Measurements from ENCODE around the gene CTIF.

CTIF gene

GRCh38 chr18:48698707-48699106, 159.9 kb downstream of the CTIF start:
- CTCF ChIA-PET, result interaction anchor here (0.7 to 1.4 kb wide), 4 partner anchors 22 to 480 kb away, joined by 3 to 4 read pairs (median 3); no protein-coding TSS in a partner anchor
- no peak overlapping the region for H3K4me3 ChIP-seq (ENCODE audit: low read depth, low read length)
- POLR2A ChIA-PET, result no interaction called here
- TF ChIP-seq CTCF (IDR thresholded peaks at IDR 0.05; ENCODE audit: insufficient read depth, low read length, missing control alignments), result no peak
- no peak for DNase-seq (ENCODE audit: low read depth, low spot score)

- POLR2A ChIA-PET, result no interaction called here
- CTCF ChIA-PET, result interaction anchor here (1.1 to 1.4 kb wide), 2 partner anchors 23 to 25 kb away, joined by 3 to 4 read pairs; no protein-coding TSS in a partner anchor
- TF ChIP-seq CTCF (IDR thresholded peaks at IDR 0.05; ENCODE audit: insufficient read depth, low read length, missing control alignments), result no peak
- H3K4me3 ChIP-seq (ENCODE audit: low read depth, low read length), result no peak overlapping the region
- no peak for DNase-seq (ENCODE audit: low read depth, low spot score)
These were observed 160.9 kb downstream of the CTIF start for GRCh38 chr18:48699761-48700160.

- POLR2A ChIA-PET, result no interaction called here
- no peak for DNase-seq (ENCODE audit: low read depth, low spot score)
- TF ChIP-seq CTCF (IDR thresholded peaks at IDR 0.05; ENCODE audit: insufficient read depth, low read length, missing control alignments), result no peak
- no peak overlapping the region for H3K4me3 ChIP-seq (ENCODE audit: low read depth, low read length)
- CTCF ChIA-PET, result no interaction called here
These were observed 161.6 kb downstream of the CTIF start for GRCh38 chr18:48700446-48700845.

- ChIA-PET POLR2A (no interaction called here), CTCF (interaction anchor here (0.7 to 2.1 kb wide), 3 partner anchors 10 to 226 kb away, joined by 3 to 7 read pairs (median 3); no protein-coding TSS in a partner anchor)
- no peak for TF ChIP-seq CTCF (IDR thresholded peaks at IDR 0.05; ENCODE audit: insufficient read depth, low read length, missing control alignments)
- no peak for DNase-seq (ENCODE audit: low read depth, low spot score)
- H3K4me3 ChIP-seq (ENCODE audit: low read depth, low read length), result no peak overlapping the region
These were observed 163.7 kb downstream of the CTIF start for GRCh38 chr18:48702346-48703027.

DNA sequence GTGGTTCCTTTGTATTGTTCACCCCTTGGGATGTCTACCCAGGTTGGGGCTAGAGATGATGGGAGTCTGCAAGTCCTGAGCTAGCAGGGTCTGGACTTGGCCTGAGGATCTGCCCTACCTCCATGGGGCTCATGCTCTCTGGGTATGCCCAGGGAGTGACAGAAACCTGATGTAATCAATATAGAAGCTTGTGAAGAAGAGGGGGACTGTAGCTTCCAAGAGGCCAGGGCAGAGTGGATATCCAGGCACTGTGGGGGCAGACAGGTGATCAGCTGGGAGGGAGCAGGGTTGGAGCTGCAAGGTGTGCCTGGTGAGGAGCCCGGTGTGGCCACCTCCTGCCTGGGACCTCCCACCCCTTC, 164.2 kb downstream of the CTIF start:
- ChIA-PET CTCF (interaction anchor here (0.7 to 2.1 kb wide), 3 partner anchors 9 to 534 kb away, joined by 3 to 7 read pairs (median 3); no protein-coding TSS in a partner anchor), POLR2A (no interaction called here)
- H3K4me3 ChIP-seq (ENCODE audit: low read depth, low read length), result no peak overlapping the region
- TF ChIP-seq CTCF (IDR thresholded peaks at IDR 0.05; ENCODE audit: insufficient read depth, low read length, missing control alignments), result no peak
- no peak for DNase-seq (ENCODE audit: low read depth, low spot score)

- no peak for TF ChIP-seq CTCF (IDR thresholded peaks at IDR 0.05; ENCODE audit: insufficient read depth, low read length, missing control alignments)
- DNase-seq (ENCODE audit: low read depth, low spot score), result no peak
- ChIA-PET CTCF (interaction anchor here (1.2 to 2.1 kb wide), 2 partner anchors 9 to 534 kb away, joined by 3 to 7 read pairs; no protein-coding TSS in a partner anchor), POLR2A (no interaction called here)
- no peak overlapping the region for H3K4me3 ChIP-seq (ENCODE audit: low read depth, low read length)
These were observed 164.6 kb downstream of the CTIF start for GRCh38 chr18:48703418-48703817.
